SK-N-SH (cell line): Measurements from ENCODE around the gene SCYGR7. TPM values are rescaled to one million over a fixed set of nuclear protein-coding genes. Genes with fewer than 3 reads are reported as not detected.

Experiments used
- CTCF ChIA-PET: fragments of 300-600, 350-600 bp; formaldehyde crosslinking; extraction: SDS; loops from one replicate; lab custom pipeline; 2021; lab: Yijun Ruan, JAX
- POLR2A ChIA-PET: fragments of 350-600 bp; sonication (Branson Sonifier 250); formaldehyde crosslinking; extraction: SDS; loops from one replicate; lab custom pipeline; 2020; ENCODE audit warnings: antibody characterized with exemption, inconsistent platforms; lab: Yijun Ruan, JAX
- DNase-seq: peaks from one replicate; pipeline ENCODE4 v3.0.0; 2012
- H2AFZ ChIP-seq: fragments of 200-600 bp; sonication (generic); 2 replicates; pipeline ENCODE4 v1.8.1; 2016; ENCODE audit warnings: antibody characterized with exemption, mild to moderate bottlenecking, low read depth
- H3F3A ChIP-seq: fragments of 200-600 bp; sonication (generic); replicated peaks from 2 replicates; pipeline ENCODE3; 2016; ENCODE audit warnings: antibody characterized with exemption, mild to moderate bottlenecking; ENCODE audit not compliant: insufficient read depth
- H3K27ac ChIP-seq, 2 experiments: fragments of 200-500 bp in 1 of 2; fragments of 200-600 bp in 1 of 2; sonication (Bioruptor generic) in 1 of 2; sonication (generic), shearing (Covaris generic) in 1 of 2; 2 replicates each; pipeline versions ENCODE4 v1.5.1 to v1.6.1; 2014 to 2016; ENCODE audit warnings: low read depth in 2 of 2, inconsistent platforms in 1 of 2, low read length in 1 of 2, mild to moderate bottlenecking in 1 of 2, mixed read lengths in 1 of 2
- H3K27me3 ChIP-seq: fragments of 200-600 bp; sonication (generic), shearing (Covaris generic); 2 replicates; pipeline ENCODE4 v1.6.1; 2016; ENCODE audit warnings: mixed run types; ENCODE audit not compliant: insufficient read depth
- H3K36me3 ChIP-seq, 2 experiments: fragments of 200-500 bp in 1 of 2; fragments of 200-600 bp in 1 of 2; sonication (Bioruptor generic) in 1 of 2; sonication (generic) in 1 of 2; replicated peaks in 1 of 2; 2 replicates each; pipeline versions ENCODE3 to v1.5.1; 2014 to 2016; ENCODE audit warnings: low read length in 1 of 2, mild to moderate bottlenecking in 1 of 2; ENCODE audit not compliant: insufficient read depth in 2 of 2, control insufficient read depth in 1 of 2
- H3K4me1 ChIP-seq, 2 experiments: fragments of 200-500 bp in 1 of 2; fragments of 200-600 bp in 1 of 2; sonication (Bioruptor generic) in 1 of 2; sonication (generic), shearing (Covaris generic) in 1 of 2; 2 replicates each; pipeline versions ENCODE4 v1.5.1 to v1.6.1; 2014 to 2016; ENCODE audit warnings: low read depth in 1 of 2, low read length in 1 of 2, mixed run types in 1 of 2; ENCODE audit not compliant: insufficient read depth in 2 of 2, control insufficient read depth in 1 of 2
- H3K4me2 ChIP-seq: fragments of 200-600 bp; sonication (generic), shearing (Covaris generic); 2 replicates; pipeline ENCODE4 v1.6.1; 2017; ENCODE audit warnings: mixed run types
- H3K4me3 ChIP-seq, 2 experiments: fragments of 200-500 bp in 1 of 2; fragments of 200-600 bp in 1 of 2; sonication (Bioruptor generic) in 1 of 2; sonication (generic), shearing (Covaris generic) in 1 of 2; 2 replicates each; pipeline versions ENCODE4 v1.5.1 to v1.8.1; 2014 to 2016; ENCODE audit warnings: low read depth in 2 of 2, inconsistent platforms in 1 of 2, low read length in 1 of 2, mild to moderate bottlenecking in 1 of 2, mixed read lengths in 1 of 2, moderate library complexity in 1 of 2
- H3K79me2 ChIP-seq: fragments of 200-600 bp; sonication (generic); 2 replicates; pipeline ENCODE4 v1.8.1; 2017; ENCODE audit warnings: mild to moderate bottlenecking; ENCODE audit not compliant: insufficient read depth
- H3K9ac ChIP-seq: fragments of 200-600 bp; sonication (generic); 2 replicates; pipeline ENCODE4 v1.6.1; 2017; ENCODE audit warnings: mixed run types
- H3K9me2 ChIP-seq: fragments of 200-600 bp; sonication (generic); 2 replicates; pipeline ENCODE4 v1.6.1; 2017; ENCODE audit warnings: mixed run types
- H3K9me3 ChIP-seq: fragments of 200-600 bp; sonication (generic); 2 replicates; pipeline ENCODE4 v1.6.1; 2017; ENCODE audit warnings: mixed run types, mild to moderate bottlenecking, moderate library complexity
- H4K20me1 ChIP-seq: fragments of 200-600 bp; sonication (generic); 2 replicates; pipeline ENCODE4 v1.6.1; 2017; ENCODE audit warnings: mild to moderate bottlenecking, mixed run types; ENCODE audit not compliant: insufficient read depth
- CTCF ChIP-seq: fragments of 200-600 bp; sonication (generic); IDR thresholded peaks from 2 replicates; pipeline ENCODE4 v1.6.1; 2017; ENCODE audit warnings: antibody characterized with exemption, mild to moderate bottlenecking, moderate library complexity
- EP300 ChIP-seq, 2 experiments: IDR thresholded peaks; 2 replicates each; pipeline versions ENCODE4 v1.4.0 to v1.6.1; 2012; ENCODE audit warnings: borderline replicate concordance in 1 of 2, low read depth in 1 of 2, low read length in 1 of 2
- FOSL2 ChIP-seq: IDR thresholded peaks from 2 replicates; pipeline ENCODE4 v1.4.0; 2012; ENCODE audit warnings: low read depth, mild to moderate bottlenecking, moderate library complexity, borderline replicate concordance
- FOXM1 ChIP-seq: IDR thresholded peaks from 2 replicates; pipeline ENCODE4 v1.4.0; 2012; ENCODE audit warnings: low read depth, mild to moderate bottlenecking
- GATA2 ChIP-seq: sonication (generic); formaldehyde crosslinking; IDR thresholded peaks from 2 replicates; pipeline ENCODE4 v1.5.0; 2020; ENCODE audit warnings: mild to moderate bottlenecking, missing genetic modification reagents
- MAX ChIP-seq: IDR thresholded peaks from 2 replicates; pipeline ENCODE4 v1.4.0; 2012; ENCODE audit warnings: low read depth
- MEF2A ChIP-seq: IDR thresholded peaks from 2 replicates; pipeline ENCODE4 v1.4.0; 2012; ENCODE audit warnings: low read depth, borderline replicate concordance
- NFIC ChIP-seq: IDR thresholded peaks from 2 replicates; pipeline ENCODE4 v1.4.0; 2012; ENCODE audit warnings: borderline replicate concordance
- NRF1 ChIP-seq: IDR thresholded peaks from 2 replicates; pipeline ENCODE4 v1.6.1; 2012; ENCODE audit warnings: low read depth, mild to moderate bottlenecking, low read length
- RAD21 ChIP-seq: IDR thresholded peaks from 2 replicates; pipeline ENCODE4 v1.6.1; 2012; ENCODE audit warnings: mild to moderate bottlenecking, low read length
- RCOR1 ChIP-seq: fragments of 150-350 bp; IDR thresholded peaks from 2 replicates; pipeline ENCODE4 v1.6.1; 2017; ENCODE audit warnings: antibody characterized with exemption, low read length
- RFX5 ChIP-seq: IDR thresholded peaks from 2 replicates; pipeline ENCODE4 v1.6.1; 2012; ENCODE audit warnings: mild to moderate bottlenecking, improper control_type of control experiment, low read length
- RXRA ChIP-seq: IDR thresholded peaks from 2 replicates; pipeline ENCODE4 v1.4.0; 2012; ENCODE audit warnings: low read depth, mild to moderate bottlenecking, borderline replicate concordance
- SMC3 ChIP-seq: IDR thresholded peaks from 2 replicates; pipeline ENCODE4 v1.6.1; 2012; ENCODE audit warnings: low read depth, low read length, improper control_type of control experiment
- TAF1 ChIP-seq: IDR thresholded peaks from 2 replicates; pipeline ENCODE4 v1.6.1; 2012; ENCODE audit warnings: low read depth, mild to moderate bottlenecking, low read length, moderate library complexity, borderline replicate concordance
- TEAD4 ChIP-seq: IDR thresholded peaks from 2 replicates; pipeline ENCODE4 v1.4.0; 2012; ENCODE audit warnings: mild to moderate bottlenecking, borderline replicate concordance; ENCODE audit not compliant: insufficient read depth
- USF2 ChIP-seq: fragments of 150-350 bp; IDR thresholded peaks from 2 replicates; pipeline ENCODE4 v1.6.1; 2017; ENCODE audit warnings: antibody characterized with exemption, low read length, low read depth, borderline replicate concordance
- WGBS: methylation state at CpG from one replicate; pipeline ENCODE4 v1.1.6; 2017; ENCODE audit warnings: low lambda C conversion rate; 5-methylcytosine and 5-hydroxymethylcytosine counted together
- polyA plus RNA-seq, 3 experiments: library from polyadenylated mRNA; depleted of rRNA; stranded (reverse); fragments of >200 nt; gene quantifications; 2 replicates each; pipeline ENCODE4 v1.2.3, GENCODE V29; 2012
- TF ChIP-seq, protein P1 (sequence below): fragments of 150-350 bp; IDR thresholded peaks from 2 replicates; pipeline ENCODE4 v1.6.1; 2016; ENCODE audit warnings: mild to moderate bottlenecking, low read depth, low read length

The SCYGR7 gene
- polyA plus RNA-seq, 1 of the 3 experiments (the other 2 are of a cell fraction) = not detected

GRCh38 chr2:227761740-227762476, 33.8 kb downstream of the SCYGR7 start:
- Histone ChIP-seq H2AFZ (no peak overlapping the region), H3K27ac (no peak overlapping the region), H3K4me3 (no peak overlapping the region), H4K20me1 (no peaks in the 10 kb centered on the region)
- TF ChIP-seq TEAD4 (no peak), FOXM1 (no peak), NRF1 (no peak), TAF1 (no peak), MAX (no peak), MEF2A (no peak), RAD21 (no peak), GATA2 (CRISPR knock-in tag) (no peak), NFIC (no peak), RXRA (no peak), CTCF (no peak), SMC3 (no peak), EP300 (IDR thresholded peaks at IDR 0.05; ENCODE audit: borderline replicate concordance in 1 of 2, low read depth in 1 of 2, low read length in 1 of 2) (no peak), RFX5 (no peak), USF2 (no peak), RCOR1 (no peak), FOSL2 (no peak)
- TF ChIP-seq, protein P1, sequence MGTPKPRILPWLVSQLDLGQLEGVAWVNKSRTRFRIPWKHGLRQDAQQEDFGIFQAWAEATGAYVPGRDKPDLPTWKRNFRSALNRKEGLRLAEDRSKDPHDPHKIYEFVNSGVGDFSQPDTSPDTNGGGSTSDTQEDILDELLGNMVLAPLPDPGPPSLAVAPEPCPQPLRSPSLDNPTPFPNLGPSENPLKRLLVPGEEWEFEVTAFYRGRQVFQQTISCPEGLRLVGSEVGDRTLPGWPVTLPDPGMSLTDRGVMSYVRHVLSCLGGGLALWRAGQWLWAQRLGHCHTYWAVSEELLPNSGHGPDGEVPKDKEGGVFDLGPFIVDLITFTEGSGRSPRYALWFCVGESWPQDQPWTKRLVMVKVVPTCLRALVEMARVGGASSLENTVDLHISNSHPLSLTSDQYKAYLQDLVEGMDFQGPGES = no peak
- TF ChIP-seq, all 33 proteins: peak for 0
- H3K4me2 ChIP-seq = no peak overlapping the region
- no peaks in the 10 kb centered on the region for H3F3A ChIP-seq
- ChIA-PET POLR2A (no interaction called here), CTCF (interaction anchor here (1.0 to 2.0 kb wide), 3 partner anchors 104 to 524 kb away, joined by 3 to 8 read pairs (median 5); no protein-coding TSS in a partner anchor)
- no peaks in the 10 kb centered on the region for H3K79me2 ChIP-seq
- no peaks in the 10 kb centered on the region for H3K27me3 ChIP-seq
- 70% methylated on average over 6 of the region's 6 CpGs for WGBS
- no peaks in the 10 kb centered on the region for H3K9me3 ChIP-seq
- no peak overlapping the region for H3K9ac ChIP-seq
- no peaks in the 10 kb centered on the region for H3K36me3 ChIP-seq
- H3K4me1 ChIP-seq = no peaks in the 10 kb centered on the region; a peak in 1 of 4 replicates
- no peak for DNase-seq
- H3K9me2 ChIP-seq = no peaks in the 10 kb centered on the region
